Measurements from ENCODE around the gene ANO10. TPM values are rescaled to one million over a fixed set of nuclear protein-coding genes. Genes with fewer than 3 reads are reported as not detected.
"Not testable (repeated sequence)": the region's sequence is repeated elsewhere in the genome, so short reads cannot be mapped to it uniquely, and the experiment has no call there.

ANO10 gene
- total RNA-seq, 4 donors from 2014 or later = 26.7 to 33.9 (median 28.7) TPM

GRCh38 chr3:43613976-43614375, 7.8 kb downstream of the ANO10 start:
- H3K4me3 ChIP-seq (replicated peaks in 1 of 3) = no peak overlapping the region
- WGBS, 2 donors = 95 to 98% methylated on average over 5 of the region's 5 CpGs
- DNase-seq = no peak
- intact Hi-C loops (cut with DNase I) = no loop called here
- TF ChIP-seq CTCF (IDR thresholded peaks at IDR 0.05) = no peak
- no peak overlapping the region for H3K27ac ChIP-seq
- no peaks in the 10 kb centered on the region for H3K4me1 ChIP-seq
- H3K27me3 ChIP-seq = no peaks in the 10 kb centered on the region
- H3K36me3 ChIP-seq = no peaks in the 10 kb centered on the region
- no peaks in the 10 kb centered on the region for H3K9me3 ChIP-seq

DNA sequence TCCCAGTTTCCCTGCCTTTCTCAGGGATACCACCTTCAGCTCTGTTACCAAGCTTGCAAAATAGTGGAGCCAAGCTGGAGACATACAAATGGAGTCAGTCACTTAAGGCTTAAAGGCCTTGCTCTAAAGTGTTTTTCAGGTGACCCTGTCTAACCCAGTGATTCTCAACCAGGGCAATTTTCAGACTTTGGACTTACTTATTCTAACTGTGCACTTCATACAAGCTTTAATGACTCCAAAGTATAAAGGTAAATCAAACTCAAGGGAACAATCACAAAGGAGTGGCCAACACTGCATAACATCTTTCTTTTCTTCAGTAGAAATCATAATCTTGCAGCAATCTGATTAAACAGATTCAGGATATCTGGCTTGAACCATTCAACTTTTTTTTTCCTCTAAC, 9.4 kb downstream of the ANO10 start:
- H3K27ac ChIP-seq = no peak overlapping the region
- intact Hi-C loops (cut with DNase I) = no loop called here
- H3K4me1 ChIP-seq = no peaks in the 10 kb centered on the region
- no peaks in the 10 kb centered on the region for H3K9me3 ChIP-seq
- H3K4me3 ChIP-seq (replicated peaks in 1 of 3) = no peak overlapping the region
- H3K27me3 ChIP-seq = no peaks in the 10 kb centered on the region
- TF ChIP-seq CTCF (IDR thresholded peaks at IDR 0.05) (no peak), POLR2A (IDR thresholded peaks at IDR 0.05) (no peak)
- no peaks in the 10 kb centered on the region for H3K36me3 ChIP-seq
- no peak for DNase-seq

DNA sequence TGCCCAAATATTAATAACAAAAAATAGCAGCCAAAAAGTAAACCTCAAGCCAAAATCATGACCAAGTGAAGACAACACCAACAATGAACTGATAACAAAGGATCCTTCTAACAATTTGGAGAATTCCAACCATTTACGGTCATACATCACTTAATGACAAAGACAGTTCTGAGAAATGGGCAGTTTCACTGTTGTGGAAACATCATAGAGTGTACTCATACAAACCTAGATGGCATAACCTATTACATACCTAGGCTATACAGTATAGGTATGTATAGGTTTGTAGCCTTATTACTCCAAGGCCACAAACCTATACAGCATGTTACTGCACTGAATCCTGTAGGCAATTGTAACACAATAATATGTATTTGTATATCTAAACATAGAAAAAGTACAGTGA, 12.4 kb downstream of the ANO10 start:
- H3K27me3 ChIP-seq = no peaks in the 10 kb centered on the region
- H3K4me1 ChIP-seq = no peaks in the 10 kb centered on the region
- no peak overlapping the region for H3K4me3 ChIP-seq (replicated peaks in 1 of 3)
- no peak for DNase-seq
- 97 to 98% methylated on average over 1 of the region's 1 CpG for WGBS, 2 donors
- H3K36me3 ChIP-seq = no peaks in the 10 kb centered on the region
- no peaks in the 10 kb centered on the region for H3K9me3 ChIP-seq
- no peak overlapping the region for H3K27ac ChIP-seq
- TF ChIP-seq POLR2A (IDR thresholded peaks at IDR 0.05) (no peak), CTCF (IDR thresholded peaks at IDR 0.05) (no peak)
- intact Hi-C loops (cut with DNase I) = no loop called here

DNA sequence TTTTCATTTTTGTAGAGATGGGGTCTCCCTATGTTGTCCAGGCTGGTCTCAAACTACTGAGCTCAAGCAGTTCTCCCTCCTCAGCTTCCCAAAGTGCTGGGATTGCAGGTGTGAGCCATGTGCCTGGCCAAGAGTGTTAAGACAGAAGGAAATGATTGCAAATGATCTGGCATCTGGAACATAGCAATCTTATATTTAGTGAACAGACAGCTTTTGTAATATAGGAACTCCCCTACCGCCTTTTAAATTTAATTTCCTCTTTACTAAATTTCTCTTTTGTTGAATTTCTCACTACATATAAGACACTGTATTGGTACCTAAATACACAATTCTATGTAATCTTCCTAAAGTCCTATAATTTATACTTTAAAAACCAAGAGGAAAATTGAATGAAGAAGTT, 13.1 kb downstream of the ANO10 start:
- no peaks in the 10 kb centered on the region for H3K27me3 ChIP-seq
- no peaks in the 10 kb centered on the region for H3K9me3 ChIP-seq
- intact Hi-C loops (cut with DNase I) = no loop called here
- no peaks in the 10 kb centered on the region for H3K36me3 ChIP-seq
- DNase-seq = no peak
- TF ChIP-seq CTCF (IDR thresholded peaks at IDR 0.05) (no peak), POLR2A (IDR thresholded peaks at IDR 0.05) (no peak)
- 92 to 97% methylated on average over 1 of the region's 1 CpG for WGBS, 2 donors
- H3K27ac ChIP-seq = no peak overlapping the region
- H3K4me1 ChIP-seq = no peaks in the 10 kb centered on the region
- no peak overlapping the region for H3K4me3 ChIP-seq (replicated peaks in 1 of 3)

DNA sequence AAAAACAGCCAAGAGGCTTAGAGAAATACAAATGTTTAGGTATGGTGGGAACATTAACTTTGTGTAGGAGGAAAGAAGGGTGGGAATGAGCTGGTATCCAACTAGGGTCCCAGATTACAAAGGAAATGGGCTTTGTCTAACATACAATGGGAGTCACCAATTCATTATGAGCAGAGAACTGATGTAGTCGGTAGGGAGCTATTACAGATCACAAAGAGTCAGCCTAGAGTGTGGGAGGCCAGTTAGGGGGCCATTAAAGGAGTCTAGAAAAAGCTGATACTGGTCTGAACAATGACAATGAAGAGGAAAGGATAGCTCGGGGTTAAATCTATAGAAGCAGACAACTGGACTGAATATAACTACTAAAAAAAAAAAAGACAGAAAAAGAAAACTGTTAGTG, 15.5 kb downstream of the ANO10 start:
- no peak overlapping the region for H3K27ac ChIP-seq
- no peaks in the 10 kb centered on the region for H3K4me1 ChIP-seq
- intact Hi-C loops (cut with DNase I) = no loop called here
- DNase-seq = no peak
- no peak overlapping the region for H3K4me3 ChIP-seq (replicated peaks in 1 of 3)
- TF ChIP-seq CTCF (IDR thresholded peaks at IDR 0.05) (no peak), POLR2A (IDR thresholded peaks at IDR 0.05) (no peak)
- no peaks in the 10 kb centered on the region for H3K27me3 ChIP-seq
- no peaks in the 10 kb centered on the region for H3K9me3 ChIP-seq
- 60 to 62% methylated on average over 2 of the region's 2 CpGs for WGBS, 2 donors
- no peaks in the 10 kb centered on the region for H3K36me3 ChIP-seq

GRCh38 chr3:43599959-43600358, 21.9 kb downstream of the ANO10 start:
- H3K36me3 ChIP-seq; intact Hi-C loops (cut with DNase I); DNase-seq; H3K27ac ChIP-seq; H3K4me3 ChIP-seq (replicated peaks in 1 of 3); H3K27me3 ChIP-seq; H3K9me3 ChIP-seq; H3K4me1 ChIP-seq: not testable (repeated sequence)
- 91 to 94% methylated on average over 2 of the region's 2 CpGs for WGBS, 2 donors

All from thyroid gland (tissue), 4 donors.